GM12864 (cell line): ENCODE data around the gene KRT33A.
"Not testable (repeated sequence)": the region's sequence is repeated elsewhere in the genome, so short reads cannot be mapped to it uniquely, and the experiment has no call there.

ENCODE experiments used
- DNase-seq: peaks from one replicate; pipeline ENCODE4 v3.0.0-alpha.2; 2011; ENCODE audit warnings: low read depth
- H3K4me3 ChIP-seq: 2 replicates; pipeline ENCODE4 v1.5.1; 2011; ENCODE audit warnings: mild to moderate bottlenecking, low read depth, low read length, control low read depth
- TF ChIP-seq, protein P1 (sequence below): IDR thresholded peaks from 2 replicates; pipeline ENCODE4 v1.5.1; 2011; ENCODE audit warnings: low read depth, mild to moderate bottlenecking, moderate library complexity, low read length, control low read depth, inconsistent platforms; ENCODE audit errors: missing control alignments

Gene KRT33A

DNA sequence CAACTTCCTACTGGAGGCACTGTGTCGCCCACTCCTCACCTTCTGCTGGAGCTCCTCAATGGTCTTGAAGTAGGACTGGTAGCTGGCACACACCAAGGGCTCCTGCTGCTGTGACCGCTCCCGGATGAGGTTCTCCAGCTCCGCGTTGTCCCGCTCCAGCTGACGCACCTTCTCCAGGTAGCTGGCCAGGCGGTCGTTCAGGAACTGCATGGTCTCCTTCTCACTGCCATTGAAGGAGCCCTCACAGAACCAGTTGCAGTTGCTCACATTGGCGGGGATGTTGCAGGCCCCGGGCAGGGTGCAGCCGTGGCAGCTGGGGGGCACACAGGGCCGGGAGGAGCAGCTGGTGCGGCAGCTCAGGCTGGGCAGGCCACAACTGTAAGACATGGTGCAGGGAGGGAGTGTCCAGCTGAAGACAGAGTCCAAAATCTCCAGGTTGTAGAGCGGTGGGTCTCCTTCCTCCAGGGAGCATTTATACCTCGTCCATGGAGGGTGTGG, at the start of gene KRT33A:
Gene KRT33A, minus strand, starts transcription at position 448 of the 498 bp plus-strand sequence. Its CDS starts 61 bp downstream, at position 387.
- not testable (repeated sequence) for H3K4me3 ChIP-seq

DNA sequence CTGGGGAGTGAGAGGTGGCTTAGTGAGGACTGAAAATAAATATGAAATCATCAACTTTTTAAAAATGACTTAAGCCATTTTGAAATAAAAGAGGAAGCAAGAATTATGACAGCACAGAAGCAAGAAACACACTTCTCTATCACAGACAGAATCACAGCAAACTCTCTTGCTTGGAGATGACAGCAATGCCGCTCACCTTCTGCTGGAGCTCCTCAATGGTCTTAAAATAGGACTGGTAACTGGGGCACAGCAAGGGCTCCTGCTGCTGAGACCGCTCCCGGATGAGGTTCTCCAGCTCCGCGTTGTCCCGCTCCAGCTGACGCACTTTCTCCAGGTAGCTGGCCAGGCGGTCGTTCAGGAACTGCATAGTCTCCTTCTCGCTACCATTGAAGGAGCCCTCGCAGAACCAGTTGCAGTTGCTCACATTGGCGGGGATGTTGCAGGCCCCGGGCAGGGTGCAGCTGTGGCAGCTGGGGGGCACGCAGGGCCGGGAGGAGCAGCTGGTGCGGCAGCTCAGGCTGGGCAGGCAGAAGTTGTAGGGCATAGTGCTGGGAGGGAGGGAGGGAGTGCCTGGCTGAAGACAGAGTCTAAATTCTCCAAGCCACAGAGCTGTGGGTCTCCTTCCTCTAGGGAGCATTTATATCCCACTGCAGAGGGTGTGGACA, 46.5 kb upstream of the KRT33A start, which contains the start of gene KRT31:
Gene KRT31, minus strand, starts transcription at position 613 of the 665 bp plus-strand sequence. Its CDS starts 69 bp downstream, at position 544.
- H3K4me3 ChIP-seq: no peak within 1 kb of the TSS
- TF ChIP-seq, protein P1, sequence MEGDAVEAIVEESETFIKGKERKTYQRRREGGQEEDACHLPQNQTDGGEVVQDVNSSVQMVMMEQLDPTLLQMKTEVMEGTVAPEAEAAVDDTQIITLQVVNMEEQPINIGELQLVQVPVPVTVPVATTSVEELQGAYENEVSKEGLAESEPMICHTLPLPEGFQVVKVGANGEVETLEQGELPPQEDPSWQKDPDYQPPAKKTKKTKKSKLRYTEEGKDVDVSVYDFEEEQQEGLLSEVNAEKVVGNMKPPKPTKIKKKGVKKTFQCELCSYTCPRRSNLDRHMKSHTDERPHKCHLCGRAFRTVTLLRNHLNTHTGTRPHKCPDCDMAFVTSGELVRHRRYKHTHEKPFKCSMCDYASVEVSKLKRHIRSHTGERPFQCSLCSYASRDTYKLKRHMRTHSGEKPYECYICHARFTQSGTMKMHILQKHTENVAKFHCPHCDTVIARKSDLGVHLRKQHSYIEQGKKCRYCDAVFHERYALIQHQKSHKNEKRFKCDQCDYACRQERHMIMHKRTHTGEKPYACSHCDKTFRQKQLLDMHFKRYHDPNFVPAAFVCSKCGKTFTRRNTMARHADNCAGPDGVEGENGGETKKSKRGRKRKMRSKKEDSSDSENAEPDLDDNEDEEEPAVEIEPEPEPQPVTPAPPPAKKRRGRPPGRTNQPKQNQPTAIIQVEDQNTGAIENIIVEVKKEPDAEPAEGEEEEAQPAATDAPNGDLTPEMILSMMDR: no peak
- no peak for DNase-seq

More for the DNA sequence above, at the start of gene KRT33A:
- not testable (repeated sequence) for DNase-seq

DNA sequence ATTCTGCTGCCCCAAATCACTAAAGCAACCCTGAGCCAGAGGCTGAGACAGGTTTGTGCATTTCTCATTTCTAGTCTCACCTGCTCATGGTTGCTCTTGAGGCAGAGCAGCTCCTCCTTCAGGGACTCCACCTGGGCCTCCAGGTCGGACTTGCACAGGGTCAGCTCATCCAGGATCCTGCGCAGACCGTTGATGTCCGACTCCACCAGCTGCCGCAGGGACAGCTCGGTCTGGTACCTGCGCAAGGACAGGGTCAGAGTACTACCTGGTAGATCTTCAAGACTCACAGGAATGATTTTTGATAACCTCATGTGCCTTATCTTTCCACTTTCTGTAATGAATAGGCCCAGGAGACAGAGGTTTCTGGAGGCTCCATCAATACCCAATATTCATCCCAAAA, 45.7 kb upstream of the KRT33A start:
- H3K4me3 ChIP-seq: no peak overlapping the region
- TF ChIP-seq, protein P1: no peak
- DNase-seq: no peak

DNA sequence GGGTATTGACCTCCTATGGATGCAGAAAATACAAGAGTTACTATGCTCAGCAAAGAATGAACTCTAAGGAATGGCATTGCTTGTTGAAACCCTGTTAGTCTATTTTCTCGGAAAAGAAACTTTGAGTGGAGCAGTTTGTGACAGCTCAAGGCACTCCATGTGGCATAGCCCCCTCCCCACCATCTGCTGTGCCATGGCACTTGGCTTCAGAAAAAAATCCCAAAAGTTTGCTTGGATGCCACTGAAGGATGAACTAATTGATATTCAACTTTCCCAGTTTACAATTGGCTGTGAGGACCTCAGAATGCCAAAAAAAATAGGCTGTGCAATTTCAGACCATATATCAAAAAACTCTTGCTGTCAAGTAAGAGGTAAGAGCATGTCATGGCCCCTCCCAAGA, 45.0 kb upstream of the KRT33A start:
- DNase-seq: no peak
- no peak overlapping the region for H3K4me3 ChIP-seq
- TF ChIP-seq, protein P1: no peak

DNA sequence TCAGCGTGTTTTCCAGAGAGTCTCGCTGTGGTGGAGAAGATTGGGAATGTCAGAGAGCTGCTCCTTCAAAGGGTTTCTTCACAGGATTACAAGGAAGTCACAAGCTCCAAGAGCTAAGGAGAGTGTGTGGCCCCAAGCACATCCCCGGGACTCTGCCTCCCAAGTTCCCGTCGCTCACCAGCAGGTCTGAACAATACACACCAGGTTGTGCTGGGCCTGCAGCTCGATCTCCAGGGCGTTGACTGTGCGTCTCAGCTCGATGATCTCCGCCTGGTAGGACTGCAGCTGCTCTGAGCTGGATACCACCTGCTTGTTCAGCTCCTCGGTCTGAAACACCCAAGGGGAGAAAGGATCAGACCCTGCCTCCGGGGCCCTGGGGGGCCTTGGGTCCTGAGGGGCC, 44.4 kb upstream of the KRT33A start:
- not testable (repeated sequence) for DNase-seq, H3K4me3 ChIP-seq

DNA sequence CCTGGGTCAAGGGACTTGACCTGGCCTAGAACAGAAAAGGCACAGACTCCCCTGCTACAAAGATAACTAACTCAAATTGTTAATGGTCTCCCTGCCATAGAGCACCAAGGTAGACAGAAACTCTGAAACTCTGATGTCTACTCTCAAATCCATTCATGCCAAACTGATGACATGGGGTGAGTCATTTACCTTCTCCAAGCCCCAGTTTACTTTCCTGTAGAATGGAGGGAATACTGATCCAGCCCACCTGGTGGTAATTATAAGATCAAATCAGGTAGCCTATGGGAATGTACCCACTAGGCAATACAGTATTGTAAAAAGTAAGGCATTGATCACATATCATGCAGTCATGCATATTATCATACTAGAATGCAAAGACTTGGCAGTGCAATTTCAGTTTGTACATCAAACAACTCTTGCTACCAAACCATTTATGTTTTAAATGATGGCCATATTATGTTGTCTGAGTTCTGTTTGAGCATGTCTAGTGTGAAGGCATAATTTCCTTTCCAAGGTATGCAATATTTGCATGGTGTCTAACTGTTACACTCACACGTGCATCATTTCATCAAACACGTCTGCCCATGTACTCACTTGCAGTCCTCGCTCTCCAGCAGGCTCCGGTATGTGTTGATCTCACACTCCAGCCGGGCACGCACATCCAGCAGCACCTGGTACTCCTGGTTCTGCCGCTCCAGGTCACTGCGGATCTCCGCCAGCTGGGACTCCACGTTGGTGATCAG, 43.8 kb upstream of the KRT33A start:
- DNase-seq: no peak
- TF ChIP-seq, protein P1: no peak
- H3K4me3 ChIP-seq: no peak overlapping the region

DNA sequence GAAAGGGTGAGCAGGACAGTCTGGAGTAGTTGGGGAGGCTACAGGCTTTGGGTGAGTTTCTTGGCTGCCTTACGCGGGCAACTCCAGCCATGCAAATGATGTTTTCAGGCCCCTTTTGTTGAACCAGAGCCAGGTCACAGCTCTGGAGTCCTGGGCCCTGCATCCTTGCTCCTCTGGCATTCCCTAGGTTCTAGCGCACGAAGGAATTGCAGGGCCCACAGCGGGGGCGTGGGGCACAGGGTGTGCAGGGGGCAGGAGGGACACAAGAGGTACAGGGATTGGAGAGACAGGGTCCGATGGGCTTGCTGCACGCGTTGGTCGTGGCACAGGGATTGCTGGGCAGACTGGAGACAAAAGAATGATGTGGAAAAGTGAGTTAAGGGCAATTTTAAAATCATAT, 43.2 kb upstream of the KRT33A start:
- DNase-seq: no peak
- TF ChIP-seq, protein P1: no peak
- H3K4me3 ChIP-seq: no peak overlapping the region

DNA sequence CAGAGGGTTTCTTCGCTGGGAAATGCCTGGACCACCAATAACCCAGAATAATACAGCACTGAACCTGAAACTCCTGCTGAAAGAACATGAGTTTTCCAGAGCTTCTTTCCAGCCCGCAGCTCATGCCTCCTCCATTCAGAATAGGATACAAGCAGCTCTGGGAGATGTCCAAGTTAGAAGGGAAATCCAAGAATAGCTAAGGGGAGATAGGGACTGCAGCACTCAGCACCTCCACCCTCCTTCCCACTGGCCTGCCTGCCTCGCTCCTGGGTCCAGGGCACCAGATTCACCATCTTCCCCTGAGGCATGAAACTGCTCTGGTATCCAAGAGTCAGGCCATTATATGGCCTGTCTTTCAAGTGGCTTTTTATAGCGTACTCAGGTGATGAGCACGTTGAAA, 42.7 kb upstream of the KRT33A start:
- TF ChIP-seq, protein P1: no peak
- H3K4me3 ChIP-seq: no peak overlapping the region

More for the DNA sequence above, 42.7 kb upstream of the KRT33A start:
- DNase-seq: no peak
